Lower lobe of right lung (tissue), 2 donors: Measurements from ENCODE around the gene OR1F1. TPM values are rescaled to one million over a fixed set of nuclear protein-coding genes. Genes with fewer than 3 reads are reported as not detected.
A peak's percentile ranks its signal among the peaks of the same experiment; 100 is the strongest.

Experiments used
- ATAC-seq, 2 donors: fragments of 200-7000 bp; cut with Tn5 transposase; one replicate each; pipeline ENCODE4 v1.9.1; 2020 to 2022; ENCODE audit warnings: mild to moderate bottlenecking in 2 of 2, moderate library complexity in 2 of 2
- DNase-seq: peaks from one replicate; pipeline ENCODE4 v3.0.0-alpha.2; 2020
- H3K27ac ChIP-seq: fragments of 200-600 bp; one replicate; pipeline ENCODE4 v1.8.0; 2022
- H3K27me3 ChIP-seq: fragments of 200-600 bp; one replicate; pipeline ENCODE4 v1.8.0; 2022; ENCODE audit warnings: low read depth
- H3K36me3 ChIP-seq: fragments of 200-600 bp; one replicate; pipeline ENCODE4 v1.8.0; 2022; ENCODE audit warnings: mild to moderate bottlenecking
- H3K4me1 ChIP-seq: fragments of 200-600 bp; one replicate; pipeline ENCODE4 v1.8.0; 2022
- H3K4me3 ChIP-seq: fragments of 200-600 bp; one replicate; pipeline ENCODE4 v1.8.0; 2022; ENCODE audit warnings: mild to moderate bottlenecking
- H3K9me3 ChIP-seq: fragments of 200-600 bp; one replicate; pipeline ENCODE4 v1.8.0; 2022
- CTCF ChIP-seq: fragments of 200-600 bp; IDR thresholded peaks from one replicate; pipeline ENCODE4 v1.8.0; 2022; ENCODE audit warnings: antibody characterized with exemption, mild to moderate bottlenecking
- intact Hi-C: fragments of 100-400 bp; cut with DNase I; formaldehyde crosslinking; loops from one replicate; pipeline ENCODE4 v1.11.0; 2022
- total RNA-seq: library from RNA; stranded (reverse); fragmentation: NEBNext Ultra II Directional; extraction: Animal tissue kit (Norgen Biotek cat#: 25700); gene quantifications from one replicate; pipeline ENCODE4 v1.2.1, GENCODE V29; 2021
- donor health status: DM: no; HTN: yes; CAD: no; lungs with severe emphysema.

Gene OR1F1
- total RNA-seq, 1 donor from 2014 or later: not detected

- ATAC-seq (peak in 1 of 2 donors; percentile 32), DNase-seq (no peak)
- Histone ChIP-seq H3K4me3 (no peak overlapping the region), H3K27ac (no peak overlapping the region), H3K4me1 (no peaks in the 10 kb centered on the region), H3K36me3 (no peaks in the 10 kb centered on the region), H3K9me3 (no peaks in the 10 kb centered on the region), H3K27me3 (no peaks in the 10 kb centered on the region)
- no peak for TF ChIP-seq CTCF
- intact Hi-C loops: no loop called here
These were observed 27.0 kb downstream of the OR1F1 start for GRCh38 chr16:3214904-3215600.

- peak in 1 of 2 donors; percentile 48 for ATAC-seq
- Histone ChIP-seq H3K27me3 (no peaks in the 10 kb centered on the region), H3K4me1 (no peaks in the 10 kb centered on the region), H3K4me3 (no peak overlapping the region), H3K36me3 (no peaks in the 10 kb centered on the region), H3K9me3 (peaks cover 6% of the 10 kb centered on the region), H3K27ac (no peak overlapping the region)
- intact Hi-C loops: no loop called here
- DNase-seq: no peak
- TF ChIP-seq CTCF: no peak
These were observed 27.7 kb downstream of the OR1F1 start for GRCh38 chr16:3215601-3216262.

GRCh38 chr16:3216263-3216640 lies 28.2 kb downstream of the OR1F1 start:
- no peak for DNase-seq
- intact Hi-C loops: no loop called here
- TF ChIP-seq CTCF: no peak

GRCh38 chr16:3220839-3221238 lies 32.8 kb downstream of the OR1F1 start:
- Histone ChIP-seq H3K9me3 (peaks cover 57% of the 10 kb centered on the region), H3K4me3 (no peak overlapping the region), H3K4me1 (no peaks in the 10 kb centered on the region), H3K27ac (no peak overlapping the region), H3K27me3 (no peaks in the 10 kb centered on the region), H3K36me3 (peaks cover 10% of the 10 kb centered on the region)
- ATAC-seq: no peak
- no peak for DNase-seq
- intact Hi-C loops: no loop called here
- TF ChIP-seq CTCF: no peak

More at GRCh38 chr16:3216263-3216640, 28.2 kb downstream of the OR1F1 start:
- Histone ChIP-seq H3K4me3 (no peak overlapping the region), H3K36me3 (no peaks in the 10 kb centered on the region), H3K27me3 (no peaks in the 10 kb centered on the region), H3K4me1 (no peaks in the 10 kb centered on the region), H3K9me3 (peaks cover 11% of the 10 kb centered on the region), H3K27ac (no peak overlapping the region)
- ATAC-seq: no peak

- intact Hi-C loops: no loop called here
- no peak for DNase-seq
- peaks cover 32% of the 10 kb centered on the region for H3K36me3 ChIP-seq
These were observed 36.0 kb downstream of the OR1F1 start for GRCh38 chr16:3223913-3224515.

More at GRCh38 chr16:3223913-3224515, 36.0 kb downstream of the OR1F1 start:
- no peaks in the 10 kb centered on the region for H3K4me1 ChIP-seq
- H3K27ac ChIP-seq: no peak overlapping the region
- peaks cover 84% of the 10 kb centered on the region for H3K9me3 ChIP-seq
- ATAC-seq: no peak
- TF ChIP-seq CTCF: no peak
- no peak overlapping the region for H3K4me3 ChIP-seq
- H3K27me3 ChIP-seq: no peaks in the 10 kb centered on the region
